NCI-H2227 (cell line): ENCODE data around the gene HEMGN.
"Not testable (repeated sequence)": the region's sequence is repeated elsewhere in the genome, so short reads cannot be mapped to it uniquely, and the experiment has no call there.

Source experiments
- DNase-seq: peaks from one replicate; lab custom pipeline; 2025; ENCODE audit not compliant: unreplicated experiment; lab: John Stamatoyannopoulos, UW

HEMGN gene

DNA sequence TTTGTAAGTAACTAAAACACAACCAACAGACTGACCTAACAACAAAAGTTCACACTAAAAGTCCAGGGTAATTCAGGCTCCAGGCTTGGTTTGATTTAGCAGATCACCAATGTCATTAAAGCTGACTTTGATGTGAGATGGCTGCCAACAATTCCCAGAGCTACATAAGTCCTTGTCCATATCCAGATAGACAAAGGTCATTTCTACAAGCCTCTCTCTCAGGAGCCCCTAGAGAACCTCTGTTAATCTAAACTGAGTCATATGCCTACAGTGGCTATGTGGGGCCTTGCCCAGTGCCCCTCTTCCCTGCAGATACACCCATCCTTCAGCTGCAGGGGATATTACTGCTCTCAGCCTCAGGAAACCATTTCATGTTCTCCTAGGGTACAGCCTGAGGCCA, 26.9 kb upstream of the HEMGN start:
- no peak for DNase-seq

DNA sequence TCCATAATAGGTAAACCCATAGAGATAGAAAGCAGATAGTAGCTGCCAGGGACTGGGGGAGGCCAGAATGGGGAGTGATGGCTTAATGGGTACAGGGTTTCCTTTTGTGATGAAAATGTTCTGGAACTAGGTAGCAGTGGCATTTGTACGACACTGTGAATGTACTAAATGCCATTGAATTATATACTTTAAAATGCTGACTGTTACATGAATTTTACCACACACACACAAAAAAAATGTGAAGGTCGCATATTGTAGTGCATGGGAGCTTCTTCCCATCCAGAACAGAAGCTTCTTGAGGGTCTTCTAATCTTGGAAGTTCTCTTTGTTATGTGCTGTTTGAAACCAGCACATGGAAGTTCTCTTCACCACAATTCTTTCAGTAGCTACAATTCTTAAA, 25.3 kb upstream of the HEMGN start:
- no peak for DNase-seq

- no peak for DNase-seq
Observed at GRCh38 chr9:97962575-97962974, 24.6 kb upstream of the HEMGN start.

- no peak for DNase-seq
Observed at GRCh38 chr9:97962136-97962535, 24.2 kb upstream of the HEMGN start.

GRCh38 chr9:97961361-97961760, 23.4 kb upstream of the HEMGN start:
- no peak for DNase-seq

- DNase-seq: not testable (repeated sequence)
Observed at GRCh38 chr9:97960678-97961328, 22.8 kb upstream of the HEMGN start.

DNA sequence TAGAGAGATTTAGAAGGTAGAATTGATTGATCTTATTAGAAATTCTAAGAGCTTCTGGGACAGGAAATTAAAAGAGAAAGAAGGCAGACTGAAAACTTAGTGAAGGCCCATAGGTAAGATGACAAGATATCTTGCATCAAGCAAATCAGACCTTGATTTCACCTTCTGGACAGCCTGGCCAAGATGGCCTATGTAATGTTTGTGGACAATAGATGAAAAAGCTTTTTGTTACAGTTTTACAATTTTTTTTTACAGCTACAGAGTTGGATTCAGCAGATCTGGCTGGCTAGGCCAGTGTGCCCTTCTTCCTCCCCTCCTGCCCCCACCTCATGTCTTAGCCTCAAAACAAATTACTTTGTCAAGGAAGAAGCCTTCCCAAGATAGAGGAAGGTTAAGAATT, 21.6 kb upstream of the HEMGN start:
- DNase-seq: no peak

DNA sequence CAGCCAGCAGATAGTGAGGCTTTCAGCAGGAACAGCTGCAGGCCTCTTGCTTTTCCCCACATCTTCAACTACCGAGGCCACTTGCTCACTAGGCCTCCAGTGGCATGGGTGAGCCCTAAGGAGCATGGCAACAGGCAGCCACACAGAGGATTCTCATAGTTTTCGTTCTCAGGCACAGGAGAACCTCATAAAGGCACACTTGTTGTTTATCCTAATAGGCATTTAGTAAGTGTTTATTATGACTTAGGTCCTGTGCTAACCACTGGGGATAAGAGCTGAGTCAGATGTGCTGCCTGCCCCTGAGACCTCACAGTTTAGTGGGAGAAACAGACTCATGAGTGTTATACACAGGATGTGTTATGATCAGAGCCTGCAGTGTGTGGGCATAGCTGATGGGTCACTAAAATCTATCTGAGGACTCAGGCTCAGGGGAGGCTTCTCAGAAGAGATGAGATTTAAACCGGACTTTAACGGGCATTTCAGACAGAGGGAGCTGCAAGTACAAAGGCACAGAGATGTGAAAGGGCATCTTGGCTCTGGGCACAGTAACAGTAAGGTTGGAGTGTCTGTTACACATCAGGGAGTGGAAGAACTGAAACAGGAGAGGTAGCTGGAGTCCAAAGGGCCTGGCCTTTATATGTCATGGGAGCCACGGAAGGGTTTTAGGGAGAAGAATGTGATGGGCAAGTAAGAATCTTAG, 21.0 kb upstream of the HEMGN start:
- DNase-seq: no peak

DNA sequence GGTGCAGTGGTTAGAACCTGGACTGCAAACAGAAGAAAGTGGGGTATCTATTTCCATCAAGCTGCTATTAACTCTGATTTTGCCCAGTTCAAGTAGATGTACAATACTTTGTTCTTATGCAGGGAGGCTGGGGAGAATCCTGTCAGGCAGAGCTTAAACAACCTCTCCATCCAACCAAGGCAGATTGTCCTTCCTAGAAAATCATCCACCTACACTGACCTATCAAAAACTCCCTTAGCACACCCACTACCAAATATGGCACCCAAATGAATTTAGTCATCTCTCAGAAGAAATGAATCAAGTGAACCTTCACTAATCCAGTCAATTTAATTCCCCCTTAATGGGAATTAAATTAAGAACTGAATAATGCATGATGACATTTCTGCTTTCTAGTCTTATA, 18.4 kb upstream of the HEMGN start:
- no peak for DNase-seq

GRCh38 chr9:97954550-97954989, 16.6 kb upstream of the HEMGN start:
- DNase-seq: peak; percentile 4

DNA sequence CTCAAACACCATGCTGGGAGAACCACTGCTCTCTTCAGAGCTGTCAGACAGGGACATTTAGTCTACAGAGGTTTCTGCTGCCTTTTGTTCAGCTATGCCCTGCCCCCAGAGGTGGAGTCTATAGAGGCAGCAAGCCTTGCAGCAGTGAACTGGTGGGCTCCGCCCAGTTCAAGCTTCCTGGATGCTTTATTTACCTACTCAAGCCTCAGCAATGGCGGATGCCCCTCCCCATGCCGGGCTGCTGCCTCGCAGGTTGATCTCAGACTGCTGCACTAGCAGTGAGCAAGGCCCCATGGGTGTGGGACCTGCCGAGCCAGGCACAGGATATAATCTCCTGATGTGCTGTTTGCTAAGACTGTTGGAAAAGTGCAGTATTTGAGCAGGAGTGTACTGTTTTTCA, 12.9 kb upstream of the HEMGN start:
- DNase-seq: not testable (repeated sequence)

DNA sequence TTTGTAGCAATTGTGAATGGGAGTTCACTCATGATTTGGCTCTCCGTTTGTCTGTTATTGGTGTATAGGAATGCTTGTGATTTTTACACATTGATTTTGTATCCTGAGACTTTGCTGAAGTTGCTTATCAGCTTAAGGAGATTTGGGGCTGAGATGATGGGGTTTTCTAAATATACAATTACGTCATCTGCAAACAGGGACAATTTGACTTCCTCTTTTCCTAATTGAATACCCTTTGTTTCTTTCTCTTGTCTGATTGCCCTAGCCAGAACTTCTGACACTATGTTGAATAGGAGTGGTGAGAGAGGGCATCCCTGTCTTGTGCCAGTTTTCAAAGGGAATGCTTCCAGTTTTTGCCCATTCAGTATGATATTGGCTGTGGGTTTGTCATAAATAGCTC, 9.1 kb upstream of the HEMGN start:
- not testable (repeated sequence) for DNase-seq

DNA sequence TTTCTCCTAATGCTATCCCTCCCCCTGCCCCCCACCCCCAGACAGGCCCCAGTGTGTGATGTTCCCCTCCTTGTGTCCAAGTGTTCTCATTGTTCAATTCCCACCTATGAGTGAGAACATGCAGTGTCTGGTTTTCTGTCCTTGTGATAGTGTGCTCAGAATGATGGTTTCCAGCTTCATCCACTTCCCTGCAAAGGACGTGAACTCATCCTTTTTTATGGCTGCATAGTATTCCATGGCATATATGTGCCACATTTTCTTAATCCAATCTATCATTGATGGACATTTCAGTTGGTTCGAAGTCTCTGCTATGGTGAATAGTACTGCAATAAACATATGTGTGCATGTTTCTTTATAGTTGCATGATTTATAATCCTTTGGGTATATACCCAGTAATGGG, 7.5 kb upstream of the HEMGN start:
- DNase-seq: not testable (repeated sequence)

- DNase-seq: no peak
Observed at GRCh38 chr9:97944612-97945011, 6.6 kb upstream of the HEMGN start.

DNA sequence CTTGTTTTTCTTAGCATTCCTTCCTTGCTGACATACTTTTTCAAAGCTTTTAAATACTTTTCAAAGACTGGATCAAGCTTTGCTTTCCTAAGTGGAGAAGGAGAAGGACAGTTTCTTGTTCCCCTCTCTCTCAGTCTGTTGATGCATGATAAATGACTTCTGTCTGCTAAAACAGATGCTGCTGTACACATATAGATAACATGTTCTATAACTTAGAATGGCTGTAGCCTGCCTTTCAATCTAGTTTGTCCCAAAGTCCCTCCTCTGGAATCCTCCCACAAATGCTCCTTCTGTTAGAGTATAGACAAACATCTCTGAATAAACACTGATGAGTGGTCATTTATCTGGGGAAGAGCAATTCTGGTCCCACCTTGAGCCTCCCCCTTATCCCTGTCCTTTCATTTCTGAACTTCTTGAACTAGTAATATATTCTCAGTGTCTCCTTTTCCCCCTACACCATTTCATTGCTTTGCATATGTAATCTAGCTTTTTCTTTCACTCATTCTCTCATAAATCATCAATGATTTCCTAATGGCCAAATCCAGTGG, 5.4 kb upstream of the HEMGN start:
- DNase-seq: no peak

DNA sequence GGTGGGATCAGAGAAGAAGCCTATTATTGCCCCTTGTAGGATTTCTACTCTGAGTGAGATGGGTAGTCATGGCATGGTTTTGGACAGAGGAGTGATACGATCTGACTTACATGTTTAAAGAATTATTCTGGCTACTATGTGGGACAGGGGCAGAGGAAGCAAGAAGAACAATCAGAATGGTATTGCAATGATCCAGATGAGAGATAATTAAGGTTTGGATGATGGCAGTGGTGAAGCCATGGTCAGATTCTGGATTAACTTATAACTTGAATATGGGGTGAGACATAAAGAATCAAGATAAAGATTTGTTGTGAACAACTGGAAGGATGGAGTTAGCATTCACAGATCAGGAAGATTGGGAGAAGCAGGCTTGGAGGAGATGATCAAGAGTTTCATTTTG, 3.4 kb upstream of the HEMGN start:
- no peak for DNase-seq

DNA sequence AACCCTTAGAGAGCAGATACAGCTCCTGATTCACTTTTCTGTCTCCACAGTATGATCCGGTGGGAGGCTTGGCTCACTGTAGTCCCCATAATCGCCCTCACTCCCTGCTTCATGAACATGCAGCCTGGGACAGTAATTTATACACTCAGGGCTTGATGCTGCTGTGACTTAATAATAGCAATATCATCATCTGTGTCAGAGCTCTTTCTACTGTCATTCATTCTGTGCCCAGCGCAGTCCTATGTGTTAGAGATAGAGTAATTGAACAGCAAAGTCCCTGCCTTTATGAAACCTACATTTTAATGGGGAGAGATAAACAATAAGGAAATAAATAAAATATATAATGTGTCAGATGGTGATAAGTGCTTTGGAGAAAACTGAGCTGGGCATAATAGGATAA, 2.8 kb upstream of the HEMGN start:
- DNase-seq: no peak

DNA sequence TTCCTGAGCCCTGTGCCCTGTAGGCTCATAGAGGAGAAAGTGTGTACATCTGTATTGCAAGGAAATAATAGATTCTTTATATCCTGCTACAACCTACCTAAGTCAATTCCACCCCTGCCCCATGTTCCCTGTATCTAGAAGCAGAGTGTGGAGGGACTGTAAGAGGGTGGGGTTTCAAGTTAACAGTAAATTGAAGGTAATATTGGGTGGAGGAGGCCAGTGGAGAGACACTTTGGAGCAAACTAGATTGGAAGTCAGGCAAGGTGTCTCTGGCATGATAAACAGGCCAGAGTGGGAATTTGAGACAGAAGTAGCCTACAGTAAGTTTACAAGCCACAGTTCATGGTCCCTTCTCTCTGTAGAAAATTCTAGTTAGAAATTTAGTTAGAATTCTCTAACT, 2.3 kb upstream of the HEMGN start:
- DNase-seq: no peak

GRCh38 chr9:97936998-97937397, 974 bp downstream of the HEMGN start:
- DNase-seq: no peak

- DNase-seq: no peak
Observed at GRCh38 chr9:97935276-97935675, 2.7 kb downstream of the HEMGN start.

DNA sequence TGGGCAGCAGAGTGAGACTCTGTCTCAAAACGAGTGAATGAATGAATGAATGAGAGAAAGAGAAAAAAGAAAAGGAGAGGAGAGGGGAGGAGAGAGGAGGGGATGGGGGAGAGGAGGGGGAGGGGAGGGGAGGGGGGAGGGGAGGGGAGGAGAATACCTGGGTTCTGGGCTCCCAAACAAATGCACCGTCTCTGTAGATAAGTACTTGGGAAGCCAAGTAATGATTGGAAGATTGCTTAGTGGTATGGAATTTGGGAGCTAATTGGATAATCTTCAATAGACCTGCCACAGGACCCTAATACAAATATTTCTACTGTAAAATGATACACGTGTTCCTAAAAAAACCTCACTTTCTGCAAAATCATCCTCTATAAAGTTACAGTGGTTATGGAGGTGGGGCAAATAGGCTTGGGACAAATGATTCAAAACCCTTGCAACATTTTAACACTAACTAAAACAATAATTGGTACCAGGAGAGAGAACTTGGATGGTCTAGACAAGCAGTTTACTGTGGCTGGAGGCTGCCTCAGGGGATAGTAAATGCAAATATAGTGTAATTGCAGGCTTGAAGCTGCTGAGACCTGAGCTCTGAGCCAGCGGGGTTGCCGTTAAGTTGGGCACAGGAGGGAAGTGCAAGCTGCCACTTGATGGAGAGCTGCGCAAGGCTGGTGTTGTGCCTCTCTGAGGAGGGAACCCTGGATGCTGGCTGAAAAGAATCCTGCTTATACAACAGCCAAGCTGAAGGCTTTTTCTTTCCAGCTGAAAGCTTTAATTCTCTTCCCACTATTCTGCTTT, 3.5 kb downstream of the HEMGN start:
- DNase-seq: peak; percentile 21
